ENCODE data around the gene RRAS2.

DNA sequence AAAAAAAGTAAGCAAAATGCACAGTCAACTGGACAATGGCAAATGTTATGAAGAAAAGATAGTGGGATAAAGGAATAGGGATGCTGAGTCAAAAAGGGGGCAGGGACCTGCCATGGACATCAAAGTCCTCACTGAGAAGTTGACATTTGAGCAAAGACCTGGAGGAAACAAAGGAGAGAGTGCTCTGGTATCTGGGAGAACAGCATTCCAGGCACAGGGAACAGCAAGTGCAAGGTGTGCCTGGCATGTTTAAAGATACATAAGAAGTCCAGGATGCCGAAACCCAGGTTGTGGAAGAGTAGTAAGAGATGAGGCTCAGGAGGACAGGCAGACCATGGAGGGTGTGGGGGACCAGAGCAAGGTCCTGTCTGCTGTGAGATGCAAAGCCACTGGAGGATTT is 123.3 kb downstream of the RRAS2 start:
- TF ChIP-seq CTCF (IDR thresholded peaks at IDR 0.05) (no peak), POLR2A (IDR thresholded peaks at IDR 0.05) (no peak)

Data from gastroesophageal sphincter (tissue), 3 donors.